Measurements from ENCODE around the gene IL22. TPM values are rescaled to one million over a fixed set of nuclear protein-coding genes. Genes with fewer than 3 reads are reported as not detected.

Gene IL22
- total RNA-seq, 1 experiment from 2014 or later: not detected

DNA sequence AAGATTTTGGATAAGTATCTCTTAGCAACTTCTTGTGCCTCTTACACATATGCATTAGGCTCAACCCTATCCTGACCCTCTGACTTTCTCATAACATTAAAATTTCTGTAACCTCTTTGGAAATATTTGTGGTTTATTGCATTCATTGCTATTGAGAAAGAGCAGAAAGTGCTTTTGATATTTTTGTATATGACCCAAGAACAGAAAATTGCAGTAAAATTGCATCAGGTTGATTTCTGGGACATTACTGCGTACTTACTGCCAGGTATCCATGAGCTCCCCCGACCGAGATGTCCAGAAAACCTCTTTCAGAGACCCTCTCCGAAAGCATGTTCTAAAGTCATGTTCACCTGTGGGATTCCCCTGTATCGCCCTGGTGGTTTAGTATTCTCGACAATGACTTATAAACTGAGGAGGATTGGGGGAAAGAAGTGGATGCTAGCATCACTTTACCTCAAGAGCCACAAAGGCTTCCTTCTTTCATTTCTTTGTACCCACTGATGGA is 14.5 kb upstream of the IL22 start:
- no peak for TF ChIP-seq CTCF (conservative IDR thresholded peaks at IDR 0.05)
- Mint-ChIP-seq H3K9me3 (no peaks in the 10 kb centered on the region), H3K36me3 (ENCODE audit: insufficient read depth in 1 of 3, low read depth in 3 of 3) (no peaks in the 10 kb centered on the region), H3K4me1 (no peaks in the 10 kb centered on the region; a peak in 1 of 4 replicates), H3K4me3 (no peak overlapping the region), H3K27me3 (ENCODE audit: low read depth) (no peaks in the 10 kb centered on the region; the same call in 1 of the 2 replicates), H3K27ac (no peak overlapping the region)
- DNase-seq: no peak
- no peak overlapping the region for H3K4ac ChIP-seq (ENCODE audit: low read depth, low read length)
- no peaks in the 10 kb centered on the region for H4K20me1 ChIP-seq (ENCODE audit: control insufficient read depth, insufficient read depth, insufficient read length)
- no peak overlapping the region for H3T11ph ChIP-seq (ENCODE audit: low read length)
- H2AK5ac ChIP-seq (ENCODE audit: insufficient read length, low read length): no peak overlapping the region
- no peaks in the 10 kb centered on the region for H3K23me2 ChIP-seq (ENCODE audit: insufficient read length, low read depth, low read length, poor library complexity, severe bottlenecking)
- H4K5ac ChIP-seq (ENCODE audit: insufficient read length, low read depth, low read length): no peak overlapping the region
- no peak overlapping the region for H3K4me2 ChIP-seq (ENCODE audit: insufficient read depth, insufficient read length, low read length)
- no peak overlapping the region for H4K91ac ChIP-seq (ENCODE audit: insufficient read length, low read depth, low read length)
- no peak overlapping the region for H3K18ac ChIP-seq (ENCODE audit: insufficient read length, low read depth, low read length)
- H2BK15ac ChIP-seq (ENCODE audit: low read depth, low read length): no peak overlapping the region
- peak overlapping the region; percentile 14 for H2AFZ ChIP-seq (ENCODE audit: low read length)
- no peak overlapping the region for H3K27ac ChIP-seq (ENCODE audit: insufficient read length, low read depth, low read length)
- H3K79me2 ChIP-seq (ENCODE audit: insufficient read depth, low read length): no peaks in the 10 kb centered on the region
- H3K9me3 ChIP-seq (ENCODE audit: control insufficient read depth, low read depth, low read length): no peaks in the 10 kb centered on the region
- H3K23ac ChIP-seq (ENCODE audit: insufficient read length, low read depth, low read length): no peak overlapping the region
- no peak overlapping the region for H2BK5ac ChIP-seq (ENCODE audit: insufficient read length, low read length)
- no peak overlapping the region for H2BK120ac ChIP-seq (ENCODE audit: low read depth, low read length, poor library complexity, severe bottlenecking)
- H2BK20ac ChIP-seq (ENCODE audit: low read depth, low read length, poor library complexity, severe bottlenecking): no peak overlapping the region
- H2BK12ac ChIP-seq (ENCODE audit: insufficient read length, low read depth, low read length): no peak overlapping the region
- H3K79me1 ChIP-seq (ENCODE audit: insufficient read depth, low read depth, low read length, poor library complexity, severe bottlenecking): no peaks in the 10 kb centered on the region
- H4K8ac ChIP-seq (replicated peaks; ENCODE audit: insufficient read length, low read depth, low read length): no peak overlapping the region
- WGBS (ENCODE audit: extremely low coverage, insufficient read length, low lambda C conversion rate): no CpG with 5 or more reads among the region's 6 CpGs
- H3K27me3 ChIP-seq (ENCODE audit: insufficient read depth, low read length): no peaks in the 10 kb centered on the region
- no peak overlapping the region for H3K56ac ChIP-seq (ENCODE audit: insufficient read length, low read depth, low read length)
- no peaks in the 10 kb centered on the region for H3K4me1 ChIP-seq (ENCODE audit: insufficient read depth, low read length)
- no peak overlapping the region for H3K14ac ChIP-seq (ENCODE audit: insufficient read depth, low read length)
- no peak overlapping the region for H3K9ac ChIP-seq (ENCODE audit: extremely low read depth, insufficient read length, low read length)
